OCI-LY3 (cell line): ENCODE measurements around the gene ITPKB.

Experiments
- H2AFZ ChIP-seq: fragments of 200-600, 300-600 bp; shearing (Covaris generic); 2 replicates; pipeline ENCODE4 v1.6.0; 2014; ENCODE audit warnings: antibody characterized with exemption, low read depth, low read length
- H3K27ac ChIP-seq: fragments of 200-600, 300-600 bp; sonication (generic); 2 replicates; pipeline ENCODE4 v1.5.1; 2014; ENCODE audit warnings: mild to moderate bottlenecking, low read length, moderate library complexity, mixed read lengths
- H3K27me3 ChIP-seq: fragments of 200-600, 300-600 bp; sonication (generic); 2 replicates; pipeline ENCODE4 v1.6.1; 2014; ENCODE audit warnings: low read depth, low read length, mixed read lengths
- H3K36me3 ChIP-seq: fragments of 200-600, 300-600 bp; sonication (generic); replicated peaks from 2 replicates; pipeline ENCODE3; 2014; ENCODE audit warnings: low read depth, low read length, mixed read lengths
- H3K4me1 ChIP-seq: fragments of 300-600, 200-600 bp; sonication (generic); 2 replicates; pipeline ENCODE4 v1.6.1; 2014; ENCODE audit warnings: low read length, mixed read lengths
- H3K4me2 ChIP-seq: fragments of 200-600, 300-600 bp; sonication (generic); 2 replicates; pipeline ENCODE4 v1.6.1; 2014; ENCODE audit warnings: low read length, mixed read lengths
- H3K4me3 ChIP-seq: fragments of 300-600, 200-600 bp; sonication (generic); 2 replicates; pipeline ENCODE4 v1.5.1; 2014; ENCODE audit warnings: antibody characterized with exemption, mild to moderate bottlenecking, low read length, moderate library complexity
- H3K79me2 ChIP-seq: fragments of 300-600, 200-600 bp; shearing (Covaris generic); 2 replicates; pipeline ENCODE4 v1.6.1; 2014; ENCODE audit warnings: mild to moderate bottlenecking, low read length, mixed read lengths
- H3K9ac ChIP-seq: fragments of 300-600, 200-600 bp; shearing (Covaris generic); 2 replicates; pipeline ENCODE4 v1.6.0; 2014; ENCODE audit warnings: mild to moderate bottlenecking, low read length, moderate library complexity
- H3K9me3 ChIP-seq: fragments of 200-600, 300-600 bp; shearing (Covaris generic); 2 replicates; pipeline ENCODE4 v1.6.1; 2014; ENCODE audit warnings: low read length, mixed read lengths; ENCODE audit not compliant: insufficient read depth
- H4K20me1 ChIP-seq: fragments of 200-600, 300-600 bp; sonication (generic); 2 replicates; pipeline ENCODE4 v1.6.1; 2016; ENCODE audit warnings: low read length, mixed read lengths; ENCODE audit not compliant: insufficient read depth
- EZH2phosphoT487 ChIP-seq: fragments of 200-600 bp; shearing (Covaris generic); IDR thresholded peaks from 2 replicates; pipeline ENCODE4 v1.6.1; 2018; ENCODE audit warnings: antibody characterized with exemption, mixed run types, low read depth
- TF ChIP-seq, protein P1 (sequence below): fragments of 200-600, 300-600 bp; sonication (generic); IDR thresholded peaks from 2 replicates; pipeline ENCODE4 v1.5.1; 2014; ENCODE audit warnings: antibody characterized with exemption, low read length, low read depth

ITPKB gene

DNA sequence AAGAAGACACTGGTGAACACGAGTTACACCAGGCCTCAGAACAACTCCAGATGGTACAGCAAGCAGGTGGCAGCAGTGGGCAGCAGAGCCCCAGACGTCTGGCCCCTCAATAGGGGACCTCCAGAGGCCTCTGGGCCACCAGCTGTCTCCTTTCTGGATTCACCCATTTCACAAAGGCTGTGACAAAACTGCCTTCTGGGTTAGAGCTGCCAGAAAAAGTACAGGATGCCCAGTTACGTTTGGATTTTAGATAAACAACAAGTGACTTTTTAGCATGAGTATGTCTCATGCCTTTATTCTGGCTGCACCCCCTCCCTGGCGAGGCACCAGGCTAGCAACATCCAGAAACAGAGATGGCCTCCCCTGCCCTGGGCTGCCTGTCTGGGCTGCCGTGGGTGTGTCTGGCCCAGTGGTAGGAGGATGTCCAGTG is 30.1 kb downstream of the ITPKB start:
- no peak overlapping the region for H3K4me3 ChIP-seq
- H3K27ac ChIP-seq, result no peak overlapping the region
- no peaks in the 10 kb centered on the region for H3K4me1 ChIP-seq
- no peaks in the 10 kb centered on the region for H3K27me3 ChIP-seq
- no peak overlapping the region for H2AFZ ChIP-seq
- no peaks in the 10 kb centered on the region for H3K36me3 ChIP-seq
- H3K9ac ChIP-seq, result no peak overlapping the region
- no peak overlapping the region for H3K4me2 ChIP-seq
- peaks cover 6% of the 10 kb centered on the region; the same call in 1 of the 2 replicates for H4K20me1 ChIP-seq
- TF ChIP-seq, protein P1, sequence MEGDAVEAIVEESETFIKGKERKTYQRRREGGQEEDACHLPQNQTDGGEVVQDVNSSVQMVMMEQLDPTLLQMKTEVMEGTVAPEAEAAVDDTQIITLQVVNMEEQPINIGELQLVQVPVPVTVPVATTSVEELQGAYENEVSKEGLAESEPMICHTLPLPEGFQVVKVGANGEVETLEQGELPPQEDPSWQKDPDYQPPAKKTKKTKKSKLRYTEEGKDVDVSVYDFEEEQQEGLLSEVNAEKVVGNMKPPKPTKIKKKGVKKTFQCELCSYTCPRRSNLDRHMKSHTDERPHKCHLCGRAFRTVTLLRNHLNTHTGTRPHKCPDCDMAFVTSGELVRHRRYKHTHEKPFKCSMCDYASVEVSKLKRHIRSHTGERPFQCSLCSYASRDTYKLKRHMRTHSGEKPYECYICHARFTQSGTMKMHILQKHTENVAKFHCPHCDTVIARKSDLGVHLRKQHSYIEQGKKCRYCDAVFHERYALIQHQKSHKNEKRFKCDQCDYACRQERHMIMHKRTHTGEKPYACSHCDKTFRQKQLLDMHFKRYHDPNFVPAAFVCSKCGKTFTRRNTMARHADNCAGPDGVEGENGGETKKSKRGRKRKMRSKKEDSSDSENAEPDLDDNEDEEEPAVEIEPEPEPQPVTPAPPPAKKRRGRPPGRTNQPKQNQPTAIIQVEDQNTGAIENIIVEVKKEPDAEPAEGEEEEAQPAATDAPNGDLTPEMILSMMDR, result peak; percentile 16; the same call in 1 of the 2 replicates
- no peak for TF ChIP-seq EZH2phosphoT487
- no peaks in the 10 kb centered on the region for H3K79me2 ChIP-seq
- no peaks in the 10 kb centered on the region for H3K9me3 ChIP-seq

DNA sequence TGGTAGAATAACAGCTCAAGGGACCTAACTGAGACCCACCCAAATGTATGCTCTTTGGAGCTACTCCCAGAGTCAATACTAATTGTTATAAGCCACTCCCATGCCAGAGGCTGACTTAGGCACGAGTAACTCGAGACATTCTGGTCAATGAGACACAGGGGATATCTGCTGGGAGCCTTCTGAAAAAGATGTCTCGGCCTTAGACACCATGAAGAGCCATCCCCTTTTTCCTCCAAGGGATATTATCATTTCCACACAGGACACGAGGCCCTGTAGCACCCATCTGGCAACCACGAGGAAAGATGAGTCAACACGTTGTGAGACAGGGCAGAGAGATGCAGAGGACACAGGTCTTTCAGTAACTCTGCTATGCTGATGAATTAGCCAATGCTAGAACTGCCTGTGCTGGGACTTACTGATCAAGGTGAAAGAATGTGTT is 30.7 kb downstream of the ITPKB start:
- Histone ChIP-seq H3K9me3 (no peaks in the 10 kb centered on the region), H3K4me2 (no peak overlapping the region), H3K36me3 (no peaks in the 10 kb centered on the region), H3K4me1 (no peaks in the 10 kb centered on the region), H3K27ac (no peak overlapping the region), H2AFZ (no peak overlapping the region), H3K4me3 (no peak overlapping the region), H3K9ac (no peak overlapping the region), H3K27me3 (no peaks in the 10 kb centered on the region), H4K20me1 (peaks cover 6% of the 10 kb centered on the region; the same call in 1 of the 2 replicates), H3K79me2 (no peaks in the 10 kb centered on the region)
- TF ChIP-seq, protein P1, result no peak
- no peak for TF ChIP-seq EZH2phosphoT487

DNA sequence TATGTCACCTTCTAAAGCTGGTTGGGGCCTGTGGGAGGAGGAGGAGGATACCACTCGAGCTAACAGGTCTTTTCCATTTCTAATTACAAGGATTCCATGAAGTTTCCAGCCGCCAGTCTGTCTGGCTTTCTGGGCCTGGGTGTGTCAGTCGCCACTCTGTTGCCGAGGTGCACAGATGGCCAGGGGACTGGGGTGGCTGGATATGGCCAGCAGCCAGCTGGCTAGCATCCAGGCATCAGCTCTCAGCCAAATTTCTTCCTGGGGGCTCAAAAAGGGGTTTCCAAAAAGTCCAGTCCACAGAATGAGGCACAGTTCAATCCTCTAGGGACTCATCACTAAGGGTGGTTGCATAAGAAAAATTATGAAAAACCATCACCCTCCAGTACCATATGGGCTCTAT is 32.4 kb downstream of the ITPKB start:
- Histone ChIP-seq H3K27me3 (no peaks in the 10 kb centered on the region), H3K9me3 (no peaks in the 10 kb centered on the region), H3K36me3 (no peaks in the 10 kb centered on the region), H3K79me2 (no peaks in the 10 kb centered on the region), H3K9ac (no peak overlapping the region), H4K20me1 (peaks cover 4% of the 10 kb centered on the region; the same call in 1 of the 2 replicates), H3K4me3 (no peak overlapping the region), H2AFZ (no peak overlapping the region), H3K4me1 (peaks cover 8% of the 10 kb centered on the region), H3K27ac (no peak overlapping the region), H3K4me2 (no peak overlapping the region)
- TF ChIP-seq, protein P1, result no peak
- TF ChIP-seq EZH2phosphoT487, result no peak

DNA sequence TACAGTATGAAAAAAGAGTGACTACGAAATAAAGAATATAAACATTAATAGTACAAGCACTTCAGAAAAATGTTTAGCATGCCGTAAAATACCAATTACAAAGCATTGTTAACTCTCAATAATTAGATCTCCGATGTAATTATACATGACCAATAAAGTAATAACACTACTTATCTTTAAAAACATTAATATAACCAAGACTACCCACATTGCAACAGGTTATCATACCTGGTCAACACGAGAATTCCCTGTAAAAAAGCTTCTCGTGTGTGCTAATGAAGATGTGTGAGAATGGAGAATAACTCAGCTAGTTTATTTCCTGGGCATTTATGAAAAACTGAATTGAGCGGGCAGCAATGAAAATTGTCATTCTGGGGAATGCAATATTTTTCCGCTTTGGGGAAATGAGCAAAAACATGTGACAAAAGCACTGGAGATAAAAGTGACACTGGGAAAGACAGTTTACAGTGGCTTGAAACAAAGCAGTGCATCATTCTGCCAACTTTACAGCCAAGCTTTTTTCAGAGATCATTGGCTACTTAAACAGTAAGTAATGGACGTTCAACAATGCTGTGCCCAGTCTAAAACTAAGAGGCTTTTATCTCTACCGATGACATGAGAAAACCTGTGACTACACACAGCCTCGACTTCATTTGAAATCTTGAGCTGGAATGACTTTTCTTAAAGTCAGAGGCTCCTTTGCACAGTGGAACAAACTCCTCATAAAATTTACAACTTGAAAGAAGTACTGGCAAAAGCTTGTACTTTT is 34.7 kb downstream of the ITPKB start:
- peaks cover 8% of the 10 kb centered on the region for H3K4me1 ChIP-seq
- H3K36me3 ChIP-seq, result no peaks in the 10 kb centered on the region
- no peaks in the 10 kb centered on the region for H3K79me2 ChIP-seq
- H2AFZ ChIP-seq, result no peak overlapping the region
- no peaks in the 10 kb centered on the region for H3K27me3 ChIP-seq
- TF ChIP-seq, protein P1, result no peak
- TF ChIP-seq EZH2phosphoT487, result no peak
- H3K27ac ChIP-seq, result no peak overlapping the region
- H3K4me2 ChIP-seq, result peak overlapping the region; percentile 96
- peak overlapping the region; percentile 83 for H3K9ac ChIP-seq
- no peaks in the 10 kb centered on the region for H4K20me1 ChIP-seq
- H3K9me3 ChIP-seq, result no peaks in the 10 kb centered on the region
- H3K4me3 ChIP-seq, result peak overlapping the region; percentile 78
